ENCODE results near the gene PRIMA1. TPM values are rescaled to one million over a fixed set of nuclear protein-coding genes. Genes with fewer than 3 reads are reported as not detected.

PRIMA1 gene
- total RNA-seq, 4 donors from 2014 or later: 0.33 to 0.88 (median 0.64) TPM

GRCh38 chr14:93797071-93797470 lies 8.8 kb upstream of the PRIMA1 start:
- 77 to 86% methylated on average over 4 of the region's 4 CpGs for WGBS, 2 donors
- no peak overlapping the region for H3K27ac ChIP-seq
- H3K36me3 ChIP-seq: no peaks in the 10 kb centered on the region
- intact Hi-C loops (cut with DNase I): no loop called here
- no peaks in the 10 kb centered on the region for H3K9me3 ChIP-seq
- no peaks in the 10 kb centered on the region for H3K27me3 ChIP-seq
- no peak overlapping the region for H3K4me3 ChIP-seq (replicated peaks in 1 of 3)
- TF ChIP-seq POLR2A (IDR thresholded peaks at IDR 0.05) (no peak), CTCF (IDR thresholded peaks at IDR 0.05) (no peak)
- no peaks in the 10 kb centered on the region for H3K4me1 ChIP-seq
- no peak for DNase-seq

- no peak overlapping the region for H3K27ac ChIP-seq
- H3K4me3 ChIP-seq (replicated peaks in 1 of 3): no peak overlapping the region
- H3K36me3 ChIP-seq: no peaks in the 10 kb centered on the region
- DNase-seq: no peak
- no peaks in the 10 kb centered on the region for H3K4me1 ChIP-seq
- TF ChIP-seq CTCF (IDR thresholded peaks at IDR 0.05): no peak
- no peak for TF ChIP-seq POLR2A (IDR thresholded peaks at IDR 0.05)
- 94 to 96% methylated on average over 5 of the region's 5 CpGs for WGBS, 2 donors
- no peaks in the 10 kb centered on the region for H3K27me3 ChIP-seq
- H3K9me3 ChIP-seq: no peaks in the 10 kb centered on the region
- intact Hi-C loops (cut with DNase I): no loop called here
Measured at GRCh38 chr14:93794756-93795155, 6.5 kb upstream of the PRIMA1 start.

GRCh38 chr14:93793555-93794324 lies 5.5 kb upstream of the PRIMA1 start:
- H3K36me3 ChIP-seq: no peaks in the 10 kb centered on the region
- H3K9me3 ChIP-seq: no peaks in the 10 kb centered on the region
- H3K27me3 ChIP-seq: no peaks in the 10 kb centered on the region
- H3K4me3 ChIP-seq (replicated peaks in 1 of 3): no peak overlapping the region
- H3K4me1 ChIP-seq: peaks cover 5 to 7% of the 10 kb centered on the region in 2 donors
- 79 to 81% methylated on average over 10 of the region's 10 CpGs for WGBS, 2 donors
- intact Hi-C loops (cut with DNase I): no loop called here
- no peak overlapping the region for H3K27ac ChIP-seq
- no peak for DNase-seq
- no peak for TF ChIP-seq CTCF (IDR thresholded peaks at IDR 0.05)
- TF ChIP-seq POLR2A (IDR thresholded peaks at IDR 0.05): no peak

- DNase-seq: no peak
- Histone ChIP-seq H3K4me3 (replicated peaks in 1 of 3) (no peak overlapping the region), H3K9me3 (no peaks in the 10 kb centered on the region), H3K27ac (no peak overlapping the region), H3K36me3 (no peaks in the 10 kb centered on the region), H3K4me1 (peaks cover 5 to 13% of the 10 kb centered on the region in 2 donors), H3K27me3 (no peaks in the 10 kb centered on the region)
- 90 to 93% methylated on average over 3 of the region's 3 CpGs for WGBS, 2 donors
- TF ChIP-seq POLR2A (IDR thresholded peaks at IDR 0.05): no peak
- TF ChIP-seq CTCF (IDR thresholded peaks at IDR 0.05): no peak
- intact Hi-C loops (cut with DNase I): no loop called here
Measured at GRCh38 chr14:93792391-93792790, 4.1 kb upstream of the PRIMA1 start.

- Histone ChIP-seq H3K4me3 (replicated peaks in 1 of 3) (no peak overlapping the region), H3K36me3 (no peaks in the 10 kb centered on the region), H3K9me3 (no peaks in the 10 kb centered on the region), H3K27ac (no peak overlapping the region), H3K4me1 (peaks cover 5 to 13% of the 10 kb centered on the region in 2 donors), H3K27me3 (no peaks in the 10 kb centered on the region)
- WGBS, 2 donors: 80 to 82% methylated on average over 4 to 5 of the region's 5 CpGs
- no peak for TF ChIP-seq CTCF (IDR thresholded peaks at IDR 0.05)
- TF ChIP-seq POLR2A (IDR thresholded peaks at IDR 0.05): no peak
- no peak for DNase-seq
- intact Hi-C loops (cut with DNase I): no loop called here
Measured at GRCh38 chr14:93790966-93791365, 2.7 kb upstream of the PRIMA1 start.

Measured in thyroid gland (tissue), 4 donors.